Measurements from ENCODE around the gene KRT76. TPM values are rescaled to one million over a fixed set of nuclear protein-coding genes. Genes with fewer than 3 reads are reported as not detected.

The KRT76 gene
- total and polyA plus RNA-seq, 10 donors, result not detected

DNA sequence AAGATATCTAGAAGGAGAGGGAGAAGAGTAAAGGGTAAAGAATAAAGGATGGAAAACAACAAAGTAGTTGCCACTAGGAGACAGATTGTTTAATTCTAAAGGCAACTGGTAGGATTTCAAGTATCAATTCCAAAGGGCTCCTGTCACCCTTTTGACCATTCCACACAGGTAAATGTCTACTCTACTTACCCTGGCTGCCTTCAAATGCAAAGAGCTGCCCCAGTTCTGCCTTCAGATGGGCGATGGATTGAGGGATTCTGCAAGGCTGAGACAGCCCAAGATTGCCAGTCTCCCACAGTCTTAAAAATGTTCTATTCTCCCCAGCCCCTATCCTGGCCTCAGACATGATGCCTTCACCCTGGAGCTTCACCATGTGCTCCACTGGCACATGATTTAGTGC, 11.4 kb downstream of the KRT76 start:
- H3K9me3 ChIP-seq, result peaks cover 0 to 25% (median 19%) of the 10 kb centered on the region in 8 donors
- H3K4me1 ChIP-seq, result no peaks in the 10 kb centered on the region
- no peak overlapping the region for H3K4me3 ChIP-seq
- WGBS, 5 donors, result 15 to 67% (median 57%) methylated on average over 1 of the region's 1 CpG
- intact Hi-C loops (cut with DNase I; ENCODE audit: low total_unique reads), result no loop called here
- no peaks in the 10 kb centered on the region for H3K27me3 ChIP-seq (replicated peaks in 1 of 7)
- DNase-seq, result no peak
- H3K36me3 ChIP-seq, result no peaks in the 10 kb centered on the region
- no peak for TF ChIP-seq POLR2A (IDR thresholded peaks at IDR 0.05)
- no peak for TF ChIP-seq POLR2AphosphoS5 (IDR thresholded peaks at IDR 0.05)
- TF ChIP-seq CTCF (IDR thresholded peaks at IDR 0.05 in 8 of 11, conservative IDR thresholded peaks at IDR 0.05 in 3 of 11), result no peak
- no peak overlapping the region for H3K27ac ChIP-seq

GRCh38 chr12:52763991-52764390, 13.2 kb downstream of the KRT76 start:
- no peak for DNase-seq
- 69 to 82% (median 71%) methylated on average over 2 of the region's 2 CpGs for WGBS, 5 donors
- intact Hi-C loops (cut with DNase I; ENCODE audit: low total_unique reads), result no loop called here
- no peaks in the 10 kb centered on the region for H3K4me1 ChIP-seq
- TF ChIP-seq POLR2AphosphoS5 (IDR thresholded peaks at IDR 0.05) (no peak), CTCF (IDR thresholded peaks at IDR 0.05 in 8 of 11, conservative IDR thresholded peaks at IDR 0.05 in 3 of 11) (no peak), POLR2A (IDR thresholded peaks at IDR 0.05) (no peak)
- no peak overlapping the region for H3K4me3 ChIP-seq
- H3K36me3 ChIP-seq, result no peaks in the 10 kb centered on the region
- H3K27ac ChIP-seq, result no peak overlapping the region
- peaks cover 0 to 3% (median 0%) of the 10 kb centered on the region in 7 donors for H3K27me3 ChIP-seq (replicated peaks in 1 of 7)
- H3K9me3 ChIP-seq, result peaks cover 3 to 42% (median 33%) of the 10 kb centered on the region in 8 donors

DNA sequence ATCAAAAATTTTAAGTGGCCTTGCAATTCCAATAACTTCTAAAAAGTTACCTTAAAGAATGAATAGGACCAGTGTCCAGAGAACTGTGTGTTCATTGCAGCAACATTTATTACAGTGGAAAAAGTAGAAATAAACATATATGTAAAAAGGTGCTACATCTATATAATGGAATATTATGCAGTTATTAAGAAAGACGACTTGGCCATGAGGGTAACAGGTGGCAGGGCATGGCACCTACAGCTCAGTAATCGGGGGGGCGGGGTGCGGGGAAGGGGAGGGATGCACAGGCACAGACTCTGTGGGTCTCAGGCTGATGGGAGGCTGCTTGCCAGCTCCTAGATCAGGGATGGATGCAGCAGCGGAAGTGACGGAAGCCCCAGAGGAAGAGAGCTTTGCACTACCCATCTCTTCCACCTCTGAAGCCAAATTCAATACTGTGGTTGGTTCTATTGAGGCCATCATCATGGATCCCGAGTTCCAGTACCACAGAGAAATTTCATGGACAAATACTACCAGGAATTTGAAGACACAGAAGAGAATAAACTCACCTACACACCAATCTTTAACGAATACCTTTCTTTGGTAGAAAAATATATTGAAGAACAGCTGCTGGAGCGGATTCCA, 14.0 kb downstream of the KRT76 start:
- intact Hi-C loops (cut with DNase I; ENCODE audit: low total_unique reads), result no loop called here
- 70 to 81% (median 79%) methylated on average over 9 of the region's 9 CpGs for WGBS, 5 donors

More for the DNA sequence above, 14.0 kb downstream of the KRT76 start:
- DNase-seq, result no peak
- H3K4me1 ChIP-seq, result no peaks in the 10 kb centered on the region
- no peak overlapping the region for H3K27ac ChIP-seq
- TF ChIP-seq CTCF (IDR thresholded peaks at IDR 0.05 in 8 of 11, conservative IDR thresholded peaks at IDR 0.05 in 3 of 11) (no peak), POLR2A (IDR thresholded peaks at IDR 0.05) (no peak), POLR2AphosphoS5 (IDR thresholded peaks at IDR 0.05) (no peak)
- no peak overlapping the region for H3K4me3 ChIP-seq
- H3K9me3 ChIP-seq, result peaks cover 3 to 42% (median 33%) of the 10 kb centered on the region in 8 donors
- no peaks in the 10 kb centered on the region for H3K36me3 ChIP-seq
- H3K27me3 ChIP-seq (replicated peaks in 1 of 7), result peaks cover 0 to 11% (median 0%) of the 10 kb centered on the region in 7 donors

Measured in spleen (tissue), 11 donors.